Limb (tissue), 2 donors: ENCODE measurements around the gene CCDC167.

Experiments
- DNase-seq, 2 donors: peaks; one replicate each; pipeline ENCODE4 v3.0.0-alpha.2; 2016; ENCODE audit errors: extremely low spot score in 2 of 2

Gene CCDC167

DNA sequence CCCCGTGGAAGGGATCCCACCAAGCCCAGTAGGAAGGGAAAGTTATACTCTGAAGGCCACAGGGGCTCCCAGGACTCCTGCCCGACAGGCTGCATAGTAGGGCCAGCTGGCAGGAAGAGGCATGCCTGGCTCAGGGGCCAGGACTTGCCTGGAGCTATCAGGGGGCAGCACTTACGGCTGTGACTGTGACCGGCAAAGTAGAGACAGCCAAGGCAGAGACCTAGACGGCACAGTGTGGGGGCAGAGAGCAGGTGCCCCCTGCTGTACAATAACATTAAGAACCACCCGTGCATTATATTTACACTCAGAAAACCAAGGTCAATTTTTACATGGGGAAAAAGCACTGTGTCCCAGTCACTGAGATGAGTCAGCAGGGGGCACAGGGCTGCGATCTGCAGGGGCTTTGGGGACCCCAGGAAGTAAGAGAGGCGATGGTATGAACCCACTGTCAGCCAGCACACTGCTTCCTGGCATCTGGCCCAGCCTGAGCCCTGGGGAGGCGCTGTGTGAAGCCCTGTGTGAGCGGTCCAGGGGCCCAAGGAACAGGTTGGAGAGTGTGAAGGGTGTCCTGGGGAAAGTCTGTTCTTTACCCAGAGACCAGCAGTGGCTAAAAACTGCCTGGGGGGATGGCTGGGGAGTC is 9.9 kb downstream of the CCDC167 start:
- DNase-seq: peak in 1 of 2 donors; percentile 58

DNA sequence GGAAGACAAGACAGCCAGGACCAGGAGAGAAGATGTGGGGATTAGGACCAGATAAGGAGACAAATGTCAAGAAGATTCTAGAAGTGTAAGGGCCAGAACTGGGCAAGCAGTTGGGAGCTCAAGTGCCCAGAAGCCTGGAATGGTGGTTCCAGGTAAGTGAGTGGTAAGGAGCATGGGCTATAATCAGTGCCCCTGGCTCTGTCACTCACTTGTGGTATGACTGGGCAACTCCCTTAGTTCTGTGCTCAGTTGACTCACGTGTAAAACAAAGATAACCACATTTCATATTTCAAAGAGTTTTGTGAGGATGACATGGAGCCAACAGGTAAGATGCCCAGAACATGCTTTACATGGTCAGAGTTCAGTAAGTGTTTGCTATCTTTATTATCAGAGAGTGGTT is 11.2 kb downstream of the CCDC167 start:
- DNase-seq: no peak

DNA sequence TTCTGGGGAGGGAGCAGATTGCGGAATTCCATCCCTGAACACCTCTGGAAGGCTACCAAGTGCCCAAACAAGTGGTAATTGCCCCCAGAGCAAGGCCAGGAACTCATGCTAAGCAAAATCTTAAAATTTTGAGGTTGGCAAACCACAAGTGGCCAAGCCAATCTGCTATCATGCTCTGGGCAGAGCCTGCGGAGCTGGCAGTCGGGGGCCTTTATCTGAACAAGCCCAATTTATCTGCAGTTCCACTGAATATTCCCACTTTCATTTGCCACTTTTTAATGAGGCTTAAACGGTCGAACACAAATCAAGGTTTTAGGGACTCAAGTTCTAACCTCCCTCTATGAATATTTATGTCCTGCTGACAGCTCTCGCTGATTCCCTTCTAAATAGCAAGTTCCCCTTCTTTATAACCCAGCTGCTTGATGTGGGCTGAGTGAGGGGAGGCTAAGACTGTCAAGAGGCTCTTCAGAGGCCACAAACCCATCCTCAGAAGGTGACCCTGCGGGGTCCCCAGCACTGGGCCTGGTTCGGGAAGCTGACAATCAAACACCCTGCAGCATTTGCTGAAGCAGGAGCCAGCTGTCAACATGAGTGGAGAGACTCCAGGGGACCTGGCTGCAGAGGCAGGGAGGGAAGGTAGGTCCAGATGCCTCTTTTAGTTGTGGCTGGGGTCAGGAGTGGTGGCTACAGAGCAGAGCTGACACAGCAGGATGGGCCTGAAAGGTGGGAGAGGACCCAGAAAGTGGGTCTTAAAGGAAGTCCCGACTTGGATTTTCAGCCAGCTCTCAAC is 11.9 kb downstream of the CCDC167 start:
- no peak for DNase-seq

DNA sequence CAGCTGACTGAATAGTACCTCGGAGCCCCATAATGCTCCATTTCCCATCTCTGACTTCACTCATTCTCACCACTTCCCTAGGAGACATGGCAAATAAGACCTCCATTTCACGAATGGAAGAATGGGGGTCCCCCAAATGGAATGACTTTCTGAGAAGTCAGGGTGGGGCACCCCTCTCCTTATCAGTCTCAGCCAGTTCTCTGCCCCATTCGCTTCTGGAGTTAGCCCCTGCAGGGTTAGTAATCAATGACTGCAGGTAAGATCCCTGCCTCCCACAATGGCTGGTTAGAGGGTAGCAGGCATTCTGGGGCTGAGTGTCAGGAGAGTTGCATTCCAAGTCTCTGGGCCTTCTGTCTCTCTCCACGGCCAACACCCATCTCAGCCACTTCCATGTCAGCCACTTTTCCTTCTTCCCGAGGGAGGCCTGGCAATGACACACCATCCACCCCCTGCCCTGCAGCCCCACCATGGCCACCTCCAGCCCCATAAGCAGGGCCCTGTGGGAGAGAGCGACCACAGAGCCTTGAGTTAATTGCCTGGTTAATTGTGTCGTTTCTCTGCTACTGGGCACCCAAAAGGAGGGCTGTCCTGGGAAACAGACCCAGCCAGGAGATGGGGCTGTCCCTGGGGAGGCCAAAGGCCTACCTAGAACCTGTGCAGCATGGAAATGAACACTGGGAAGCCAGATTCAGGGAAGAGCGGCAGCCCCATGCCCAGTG is 13.4 kb downstream of the CCDC167 start:
- no peak for DNase-seq

DNA sequence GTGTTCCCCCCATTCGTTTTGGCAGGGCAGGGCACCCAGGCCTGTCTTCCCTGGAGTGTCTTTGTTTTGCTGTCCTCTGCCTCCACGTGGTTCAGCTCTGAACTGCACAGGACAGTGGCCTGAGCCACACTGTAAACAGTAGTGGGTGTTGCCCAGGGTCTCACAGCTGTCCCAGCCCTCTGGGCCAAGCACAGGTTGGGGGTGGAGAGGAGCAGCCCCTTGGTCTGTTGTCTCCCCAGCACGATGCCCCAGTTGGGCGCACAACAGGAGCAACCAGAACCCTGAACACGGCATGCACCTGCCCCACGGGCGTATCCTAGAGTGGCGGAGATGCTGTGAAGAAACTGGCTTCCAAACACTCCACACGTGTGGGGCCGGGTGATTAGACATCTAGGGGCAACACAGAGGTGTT is 14.4 kb downstream of the CCDC167 start:
- no peak for DNase-seq

DNA sequence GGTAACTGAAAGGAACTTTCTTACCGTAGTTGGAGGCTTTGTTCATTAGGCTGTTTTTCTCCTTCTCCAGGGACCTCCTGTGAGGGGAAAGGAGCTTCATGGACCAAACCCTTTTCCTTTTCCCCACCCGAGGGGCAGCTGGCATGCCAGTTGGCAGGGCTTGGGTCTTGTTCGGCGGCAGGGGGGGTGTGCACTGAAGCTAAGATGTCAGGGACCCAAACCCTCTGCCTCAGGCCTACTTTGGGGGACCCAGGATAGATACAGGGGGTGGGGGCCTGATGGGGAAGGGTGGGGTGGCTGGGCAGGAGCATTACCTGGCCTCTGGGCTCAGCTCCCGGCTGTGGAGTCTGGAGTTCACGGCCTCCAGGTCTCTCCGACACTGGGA is 14.9 kb downstream of the CCDC167 start:
- no peak for DNase-seq

DNA sequence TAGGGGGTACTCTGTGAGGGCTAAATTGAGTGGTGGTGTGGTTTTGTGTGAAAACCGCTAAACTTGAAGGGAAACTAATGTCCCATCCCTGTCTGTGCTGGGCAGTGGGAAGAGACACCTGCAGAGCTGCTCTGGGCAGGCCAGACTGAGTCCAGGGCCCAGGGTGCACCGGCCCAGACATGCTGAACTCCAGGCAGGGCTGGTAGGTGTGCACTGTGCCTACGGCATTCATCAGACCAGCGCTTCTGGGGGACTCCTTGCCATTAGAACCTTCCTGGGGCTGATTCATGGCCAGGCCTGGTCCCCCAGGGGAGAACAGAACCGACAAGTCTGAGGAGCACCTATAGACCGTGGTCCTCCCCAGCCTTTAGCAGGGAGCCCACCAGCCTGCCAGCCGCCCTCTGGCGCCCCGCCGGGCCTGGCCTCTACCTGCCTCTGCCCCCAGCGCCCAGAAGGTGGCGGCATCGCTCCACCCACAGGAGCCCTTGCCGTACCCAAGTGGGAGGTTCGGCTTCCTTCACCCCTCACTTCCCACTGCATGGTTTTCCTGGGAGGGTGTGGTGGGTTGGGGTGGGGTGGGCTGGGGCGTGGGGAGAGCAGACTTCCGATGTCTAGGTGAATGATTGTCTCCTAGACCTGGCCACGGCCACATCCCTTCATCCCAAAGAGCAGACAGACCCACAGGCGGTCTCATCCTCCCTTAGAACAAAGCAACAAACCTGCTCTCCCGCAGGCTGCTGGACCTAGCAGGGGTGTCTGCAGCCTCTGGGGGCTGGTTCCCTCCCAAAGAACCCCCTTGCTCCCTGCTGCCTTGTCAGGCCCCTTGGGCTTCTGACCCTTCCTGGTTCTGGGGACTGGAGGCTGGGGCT is 15.5 kb downstream of the CCDC167 start:
- DNase-seq: peak in 1 of 2 donors; percentile 89

DNA sequence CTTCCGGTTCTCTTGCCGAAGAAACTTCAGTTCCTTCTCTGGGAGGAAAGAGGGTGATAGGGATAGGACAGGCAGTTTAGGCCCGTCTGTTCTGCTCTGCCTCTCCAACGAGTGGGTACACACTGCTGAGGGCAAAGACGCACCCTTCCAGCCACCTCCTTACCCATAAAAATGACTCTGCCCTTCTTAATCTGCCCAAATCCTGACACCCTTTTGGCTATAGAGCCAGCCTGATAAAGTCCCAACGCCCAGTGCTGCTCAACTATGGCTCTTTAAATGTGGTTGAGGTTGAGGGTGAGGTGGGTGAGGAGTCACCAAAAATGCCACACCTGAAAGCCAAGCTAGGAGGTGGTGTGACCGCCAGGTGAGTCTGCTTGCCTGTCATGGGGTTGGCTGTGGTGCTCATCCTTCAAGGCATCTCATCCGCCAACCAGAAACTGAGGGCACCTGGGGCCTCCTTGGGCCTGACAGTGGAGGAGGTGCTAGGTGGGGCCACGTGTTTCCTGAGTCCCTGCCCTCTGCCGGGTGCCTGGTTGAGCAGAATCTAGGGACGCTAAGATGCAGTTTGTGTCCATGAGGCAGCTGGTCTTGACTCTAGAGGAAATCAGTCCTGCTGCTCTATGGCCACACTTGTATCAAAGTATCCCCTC is 16.3 kb downstream of the CCDC167 start:
- no peak for DNase-seq

DNA sequence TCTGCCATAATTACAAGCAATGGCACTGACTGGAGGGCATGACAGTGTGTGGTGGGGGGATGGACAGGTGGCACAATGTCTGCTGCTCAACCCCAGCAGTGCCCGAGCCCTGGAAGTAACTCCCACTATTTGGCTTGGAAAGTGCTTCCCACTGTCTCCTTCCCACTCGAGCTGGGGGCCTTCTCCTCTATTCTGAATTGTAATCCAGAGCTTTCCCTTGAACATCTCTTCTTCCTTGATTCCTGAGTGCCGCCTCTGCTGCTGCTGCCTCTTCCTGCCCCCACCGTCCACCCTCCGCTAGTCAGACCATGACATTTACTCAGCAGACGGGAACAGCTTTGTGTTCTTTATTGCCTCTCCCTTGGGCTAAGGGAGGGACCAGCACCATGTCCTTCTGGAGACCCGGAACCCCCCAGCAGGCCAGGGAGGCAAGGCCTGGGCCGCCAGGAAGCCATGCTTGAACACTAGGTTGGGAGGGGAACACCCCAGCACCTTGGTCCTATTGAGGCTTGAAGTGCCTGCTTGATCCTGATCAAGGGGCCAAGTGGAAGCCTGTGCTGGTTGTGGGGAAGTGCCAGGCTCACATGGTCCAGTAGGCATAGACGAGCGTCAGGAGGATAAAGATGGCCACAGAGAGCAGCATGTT is 17.0 kb downstream of the CCDC167 start:
- no peak for DNase-seq

DNA sequence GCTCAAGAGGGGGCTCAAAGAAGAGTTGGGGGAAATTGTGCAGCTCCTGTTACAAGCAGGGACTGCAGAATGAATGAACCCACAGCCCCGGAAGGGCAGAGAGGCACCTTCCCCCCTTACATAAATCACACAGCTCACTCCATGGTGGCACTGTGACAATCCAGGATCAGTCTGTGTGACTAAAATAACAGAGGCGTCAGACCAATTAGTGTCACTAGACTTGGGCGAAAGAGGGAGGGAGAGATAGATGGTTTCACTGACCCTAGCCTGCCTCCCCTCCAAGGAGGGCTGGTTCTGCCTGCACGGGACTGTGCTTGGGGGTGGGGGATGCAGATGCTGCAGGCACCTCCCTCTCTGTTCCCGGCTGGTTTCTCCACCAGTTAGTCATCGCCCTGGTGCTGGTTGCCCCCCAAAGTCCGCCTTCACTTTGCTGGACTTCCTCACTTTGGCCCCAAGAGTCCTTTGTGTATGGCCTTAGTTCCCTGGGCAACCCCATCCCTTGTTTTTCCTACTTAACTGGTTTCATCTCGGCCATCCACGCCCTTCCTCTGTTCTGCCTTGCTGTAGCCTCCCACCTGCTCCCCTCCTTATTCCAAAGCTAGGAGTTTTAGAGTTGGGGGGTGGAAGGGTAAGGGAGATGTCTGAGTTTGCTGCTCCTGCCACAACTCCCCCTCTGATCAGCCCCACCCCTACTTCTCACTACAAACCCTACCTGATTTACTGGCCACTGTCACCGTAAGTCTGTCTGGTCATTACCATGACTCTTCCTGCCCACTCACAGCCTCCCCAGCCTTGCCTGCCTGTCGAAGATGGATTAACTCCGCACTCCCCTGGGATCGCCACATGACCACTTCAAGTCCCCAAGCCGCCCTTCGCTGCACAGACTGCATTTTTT is 17.7 kb downstream of the CCDC167 start:
- peak in 1 of 2 donors; percentile 40 for DNase-seq

DNA sequence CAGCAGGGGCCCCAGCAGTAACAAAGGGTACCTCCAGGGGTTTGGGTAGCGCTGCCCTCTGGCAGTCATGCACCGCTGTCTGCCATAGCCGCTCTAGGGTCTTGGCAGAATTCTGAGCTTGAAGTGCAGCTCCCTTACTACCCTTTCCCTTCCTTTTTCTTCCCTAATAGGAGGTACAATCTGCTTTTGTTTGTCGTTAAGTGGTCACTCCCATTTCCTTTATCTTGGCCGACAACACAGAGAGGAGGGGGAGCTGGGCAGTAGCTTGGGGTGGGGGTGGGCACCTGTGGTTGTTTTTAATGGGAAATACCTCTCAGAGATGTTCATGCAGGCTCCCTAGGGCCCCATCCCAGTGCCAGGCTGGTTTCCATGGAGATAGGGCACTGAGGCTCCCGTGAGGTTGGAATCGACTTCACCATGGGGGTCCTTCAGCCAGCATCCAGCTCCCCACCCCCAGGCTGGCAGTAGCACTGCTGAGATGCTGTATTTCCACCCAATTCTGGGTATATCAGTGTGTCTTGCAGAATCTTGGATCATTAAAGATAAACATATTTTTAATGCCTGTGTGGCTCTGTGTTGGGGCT is 18.6 kb downstream of the CCDC167 start:
- DNase-seq: peak in 1 of 2 donors; percentile 38

DNA sequence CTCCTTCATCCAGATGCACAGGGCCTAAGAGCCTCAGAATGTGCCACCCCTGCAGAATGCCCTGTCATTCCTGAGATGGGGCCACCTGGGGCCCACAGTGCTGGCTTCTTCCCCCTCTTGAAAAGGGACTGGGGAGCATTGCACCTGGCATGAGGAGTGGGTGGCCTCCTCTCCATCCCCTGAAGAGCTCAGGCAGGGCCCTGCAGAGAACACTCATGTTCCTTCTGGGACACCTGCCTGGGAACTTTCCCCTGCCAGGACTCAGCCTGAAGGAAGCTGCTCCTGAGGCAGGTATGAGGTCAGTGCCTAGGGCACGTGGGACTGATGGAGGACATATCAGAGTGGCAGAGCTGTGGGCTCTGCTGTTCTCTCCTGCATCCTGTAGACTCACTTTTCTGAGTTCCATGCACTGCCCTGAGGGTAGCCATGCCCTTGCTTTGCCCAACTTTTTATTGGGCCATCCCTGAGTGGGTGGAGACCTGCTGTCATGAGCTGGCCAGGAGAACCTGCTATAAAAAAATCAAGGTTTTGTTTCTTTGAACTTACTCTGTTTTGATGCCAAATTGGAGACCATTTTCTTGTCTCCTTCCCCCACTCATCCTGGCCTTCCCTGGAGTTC is 19.5 kb downstream of the CCDC167 start:
- no peak for DNase-seq

DNA sequence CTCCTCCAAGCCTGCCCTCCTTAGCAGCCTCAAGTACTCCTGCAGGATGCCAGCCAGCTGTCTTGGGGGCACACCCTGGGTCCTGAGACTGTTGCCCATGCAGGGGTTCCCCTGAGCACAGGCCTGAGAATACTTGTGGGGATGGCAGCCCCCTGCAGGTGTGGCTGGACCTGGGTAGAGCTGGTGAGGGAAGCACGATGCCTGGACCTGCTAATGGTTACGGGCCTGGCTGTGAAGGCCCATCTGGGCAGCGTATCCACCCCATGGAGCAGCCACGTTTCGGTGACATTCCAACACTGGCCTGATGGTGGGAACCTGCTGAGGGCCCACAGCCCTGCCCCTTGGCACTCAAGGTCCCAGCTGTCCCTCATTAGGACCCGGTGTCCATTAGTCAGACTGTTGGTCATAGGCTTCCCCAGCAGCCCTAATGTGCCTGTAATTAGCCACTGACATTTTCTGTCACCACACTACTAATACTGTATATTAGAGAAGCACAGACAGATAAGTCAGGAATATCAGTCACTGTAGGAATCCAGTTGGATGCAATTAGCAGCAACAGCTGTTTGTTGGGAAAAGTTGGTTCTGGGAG is 20.3 kb downstream of the CCDC167 start:
- DNase-seq: no peak

DNA sequence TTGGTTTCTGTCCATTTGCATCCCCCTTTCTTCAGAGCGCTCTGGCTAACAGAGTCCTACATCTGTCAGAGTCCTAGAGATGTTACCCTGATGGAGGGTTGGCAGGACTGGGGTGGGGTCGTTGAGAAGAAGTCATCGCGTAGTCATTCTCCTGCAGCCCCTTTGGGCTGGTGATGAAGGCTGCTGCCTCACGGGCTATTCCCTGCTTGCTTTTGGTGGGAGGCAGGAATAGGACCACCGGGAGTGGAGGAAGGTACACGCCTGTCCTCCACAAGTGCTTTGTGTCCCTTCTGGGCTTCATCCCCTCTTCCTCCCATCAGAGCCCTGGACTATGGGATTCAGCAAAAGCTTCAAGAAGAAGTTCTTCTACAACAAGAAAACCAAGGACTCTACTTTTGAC is 20.9 kb downstream of the CCDC167 start:
- DNase-seq: no peak

DNA sequence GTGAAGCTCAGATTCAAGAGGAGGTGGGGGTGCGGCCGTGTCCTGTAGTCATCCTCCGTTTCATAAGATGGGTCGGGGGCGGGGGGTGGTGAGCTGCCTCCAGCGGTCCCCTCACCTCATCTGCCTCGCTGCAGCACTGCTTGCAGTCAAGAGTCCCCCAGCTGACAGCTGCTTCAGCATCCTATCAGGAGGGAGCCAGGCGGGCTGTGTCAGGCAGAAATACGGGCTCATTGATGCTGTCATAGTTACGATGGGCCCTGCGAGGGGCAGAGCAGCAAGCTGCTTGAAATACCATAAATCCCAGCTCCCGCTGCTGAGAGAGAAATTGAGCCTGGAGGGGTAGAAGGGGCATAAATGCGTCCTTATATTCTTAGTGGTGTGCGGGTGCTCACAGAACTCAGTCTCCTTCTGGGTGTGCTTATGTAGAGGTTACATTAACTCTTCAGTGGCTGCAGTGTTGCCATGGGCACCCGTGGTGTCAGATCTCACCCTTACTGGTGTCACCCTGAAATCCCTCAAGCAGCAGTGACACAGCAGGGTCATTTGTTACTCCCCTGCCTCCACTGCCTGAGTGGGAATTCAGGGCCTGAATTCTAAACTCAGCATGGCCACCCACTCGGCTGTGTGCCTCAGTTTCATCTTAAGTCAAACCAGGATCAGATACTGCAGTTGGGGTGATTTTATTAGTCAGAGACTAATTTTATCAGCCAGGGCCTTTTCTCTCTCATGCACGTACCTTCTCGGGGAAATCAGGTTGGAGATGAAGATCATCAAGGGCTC is 21.8 kb downstream of the CCDC167 start:
- peak in 1 of 2 donors; percentile 50 for DNase-seq

DNA sequence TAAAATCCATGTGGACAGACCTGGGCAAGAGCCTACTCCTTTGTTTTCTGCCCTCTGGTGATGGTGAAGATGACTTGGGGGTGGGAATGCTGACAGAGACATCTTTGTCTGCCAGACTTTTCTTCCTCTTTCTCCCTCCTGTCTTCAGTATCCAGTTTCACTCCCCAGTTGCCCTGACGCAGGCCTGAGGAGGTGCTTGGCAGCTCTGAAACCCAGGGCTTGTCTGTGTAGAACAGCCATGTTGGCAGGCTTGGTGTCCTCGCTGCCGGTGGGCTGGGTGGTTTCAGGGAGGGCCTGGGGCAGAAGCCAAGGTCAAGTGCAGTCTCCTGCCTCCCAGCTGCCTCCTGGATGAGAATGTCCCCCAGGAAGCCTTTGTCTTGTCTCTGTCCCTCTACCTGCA is 22.5 kb downstream of the CCDC167 start:
- no peak for DNase-seq

DNA sequence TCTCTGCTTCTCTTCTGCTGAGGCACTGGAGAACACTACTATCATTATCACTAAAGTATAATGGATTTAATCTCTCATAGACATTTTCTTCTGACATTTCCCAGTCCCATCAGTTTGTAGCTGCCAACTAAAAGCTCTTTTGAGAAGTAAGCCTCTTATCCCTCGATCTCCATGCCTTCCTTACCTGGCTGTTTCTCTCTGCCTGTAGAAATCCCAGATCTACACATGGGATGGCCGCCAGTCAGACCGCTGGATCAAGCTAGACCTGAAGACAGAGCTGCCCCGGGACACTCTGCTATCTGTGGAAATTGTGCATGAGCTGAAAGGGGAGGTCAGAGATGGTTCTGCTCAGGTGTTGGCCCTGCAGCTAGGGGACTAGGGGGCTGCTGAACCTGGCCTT is 25.4 kb downstream of the CCDC167 start:
- DNase-seq: no peak
